ENCODE results near the gene RHOJ.

The RHOJ gene

DNA sequence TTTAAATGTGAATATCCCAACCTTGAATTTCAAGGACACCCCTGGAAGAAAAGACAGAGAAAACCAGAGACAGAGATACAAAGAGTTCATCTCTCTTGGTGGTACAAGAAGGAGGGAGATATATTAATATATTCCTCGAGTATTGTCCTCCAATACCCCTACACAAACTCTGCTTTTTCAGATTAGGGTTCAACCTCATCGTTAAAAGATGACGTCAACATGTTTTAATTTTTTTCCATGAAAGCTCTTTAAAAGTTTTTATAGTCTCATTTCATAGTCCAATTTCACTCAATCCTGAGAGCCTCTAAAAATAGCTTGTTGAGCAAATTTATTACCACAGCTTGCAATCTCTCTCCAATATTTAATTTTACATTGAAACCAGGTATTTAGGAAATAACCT is 19.4 kb downstream of the RHOJ start:
- no peak overlapping the region for H3K4me3 ChIP-seq (ENCODE audit: low read length)
- no peak for TF ChIP-seq ZNF274 (IDR thresholded peaks at IDR 0.05; ENCODE audit: low read depth, low read length)

DNA sequence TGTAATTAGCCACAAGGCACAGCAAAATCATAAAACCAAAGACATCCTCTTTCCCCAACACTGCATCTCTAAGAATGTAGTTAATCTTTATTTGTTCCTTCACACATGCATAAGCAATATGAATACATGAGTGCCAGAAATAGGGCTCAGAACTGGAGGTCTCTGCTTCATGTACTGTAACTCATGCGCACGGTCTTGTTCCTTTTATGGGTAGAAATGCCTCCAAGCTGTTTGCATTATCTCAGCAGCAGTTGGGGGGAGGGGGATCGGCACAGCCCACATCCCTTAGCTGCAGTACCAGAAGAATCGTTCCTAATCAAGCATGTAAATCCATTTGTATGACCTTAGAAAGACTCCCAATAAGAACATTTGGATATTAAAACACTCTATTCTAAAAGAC is 20.0 kb downstream of the RHOJ start:
- no peak for TF ChIP-seq ZNF274 (IDR thresholded peaks at IDR 0.05; ENCODE audit: low read depth, low read length)
- H3K4me3 ChIP-seq (ENCODE audit: low read length) = no peak overlapping the region

DNA sequence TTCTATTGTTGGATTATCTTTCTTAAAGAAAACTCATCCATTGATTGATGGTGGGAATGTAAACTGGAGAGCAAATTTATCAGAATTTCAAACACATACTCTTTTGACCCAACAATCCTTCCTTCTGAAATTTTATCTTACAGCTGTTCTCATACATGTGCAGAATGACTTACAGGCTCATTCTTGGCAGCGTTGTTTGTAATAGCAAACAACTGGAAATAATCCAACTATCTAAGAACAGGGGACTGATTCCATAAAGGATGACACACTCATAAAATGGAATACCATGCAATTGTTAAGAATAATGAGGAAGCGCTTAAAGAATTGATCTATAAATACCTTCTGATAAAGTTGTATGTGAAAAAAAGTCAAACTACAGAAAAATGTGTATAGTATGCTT is 24.0 kb downstream of the RHOJ start:
- TF ChIP-seq ZNF274 (IDR thresholded peaks at IDR 0.05; ENCODE audit: low read depth, low read length) = no peak
- no peak overlapping the region for H3K4me3 ChIP-seq (ENCODE audit: low read length)

DNA sequence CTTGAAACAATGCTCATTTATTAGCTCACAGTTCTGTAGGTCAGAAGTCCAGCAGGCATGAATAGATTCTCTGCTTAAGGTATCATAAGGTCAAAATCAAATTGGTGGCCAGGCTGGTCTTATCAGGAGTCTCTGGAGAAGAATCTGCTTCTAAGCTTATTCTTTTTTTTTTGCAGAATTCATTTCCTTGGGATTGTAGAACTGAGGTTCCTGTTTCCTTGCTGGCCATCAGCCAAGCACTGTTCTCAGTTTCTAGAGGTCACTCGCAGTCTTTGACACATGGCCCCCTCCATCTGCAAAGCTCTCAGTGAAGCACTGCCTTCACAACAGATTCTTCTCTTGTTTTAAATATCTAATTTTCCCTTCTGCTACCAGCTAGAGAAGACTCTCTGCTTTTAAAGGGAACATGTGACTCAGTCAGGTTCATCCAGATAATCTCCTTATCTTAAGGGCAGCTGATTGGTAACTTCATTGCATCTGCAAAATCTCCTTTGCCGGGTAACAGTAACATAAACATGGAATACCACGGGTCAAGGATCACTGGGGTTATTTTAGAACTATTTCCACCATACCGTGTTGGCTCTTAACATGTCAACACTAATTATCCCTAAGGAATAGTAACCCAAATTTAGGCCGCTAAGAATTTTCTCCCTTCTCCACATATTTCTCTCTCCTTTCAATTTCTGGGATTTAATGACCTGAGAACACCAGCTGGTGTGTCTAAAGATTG is 25.3 kb downstream of the RHOJ start:
- no peak overlapping the region for H3K4me3 ChIP-seq (ENCODE audit: low read length)
- TF ChIP-seq ZNF274 (IDR thresholded peaks at IDR 0.05; ENCODE audit: low read depth, low read length) = no peak

DNA sequence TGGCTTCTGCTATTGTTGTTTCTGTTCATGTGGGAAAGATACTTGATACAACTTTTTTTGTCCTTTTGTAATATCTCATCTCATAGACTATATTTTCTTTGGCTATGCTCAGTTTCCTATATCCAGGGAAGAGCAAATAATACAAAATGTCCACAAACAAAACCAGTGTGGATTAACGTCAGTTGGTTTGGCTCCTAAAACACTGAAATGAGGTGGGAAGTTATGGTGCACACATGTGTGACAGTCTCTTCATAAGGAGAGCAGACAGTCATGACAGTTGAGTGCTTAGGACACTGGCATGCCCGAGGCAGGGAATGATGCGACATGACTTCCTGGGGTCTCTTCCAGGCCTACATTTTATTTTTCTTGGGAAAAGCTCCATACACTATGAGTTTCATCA is 27.5 kb downstream of the RHOJ start:
- no peak for TF ChIP-seq ZNF274 (IDR thresholded peaks at IDR 0.05; ENCODE audit: low read depth, low read length)
- H3K4me3 ChIP-seq (ENCODE audit: low read length) = no peak overlapping the region

DNA sequence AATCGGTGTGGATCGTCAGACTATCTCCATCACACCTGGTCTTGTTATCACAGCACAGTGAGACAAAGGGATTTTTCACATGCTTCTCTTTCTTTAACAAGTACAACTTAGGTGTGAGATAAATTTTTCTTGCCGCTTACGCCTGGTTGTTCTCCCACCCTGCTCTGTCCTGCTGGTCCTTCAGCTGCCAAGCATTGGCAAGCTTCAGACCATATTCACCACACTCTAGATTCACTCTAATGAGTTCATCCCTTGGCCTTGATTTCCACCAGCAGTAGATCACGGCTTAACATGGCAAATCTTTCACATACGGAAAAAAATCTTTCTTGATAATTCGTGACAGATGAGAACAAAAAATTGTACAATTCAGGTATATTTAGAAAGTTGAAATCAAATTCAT is 33.5 kb downstream of the RHOJ start:
- H3K4me3 ChIP-seq (ENCODE audit: low read length) = no peak overlapping the region
- TF ChIP-seq ZNF274 (IDR thresholded peaks at IDR 0.05; ENCODE audit: low read depth, low read length) = no peak

DNA sequence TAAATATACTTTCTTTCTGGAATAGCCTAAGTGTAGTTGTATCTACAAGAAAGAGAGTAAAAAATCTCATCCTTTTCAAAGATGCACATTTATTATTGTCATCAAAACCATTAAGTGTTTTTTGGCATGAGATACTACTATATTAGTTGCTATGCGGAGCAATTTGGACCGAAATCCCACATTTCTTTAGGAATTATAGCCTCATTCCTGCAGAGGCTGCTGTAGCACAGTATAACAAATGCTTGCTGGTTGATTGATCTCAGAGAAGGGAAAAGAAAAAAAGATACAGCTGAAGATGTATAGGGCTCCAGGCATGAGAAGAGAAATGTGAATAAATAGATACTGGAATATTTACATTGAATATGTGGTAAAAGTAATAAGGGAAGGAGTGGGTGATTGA is 36.0 kb downstream of the RHOJ start:
- TF ChIP-seq ZNF274 (IDR thresholded peaks at IDR 0.05; ENCODE audit: low read depth, low read length) = no peak
- H3K4me3 ChIP-seq (ENCODE audit: low read length) = no peak overlapping the region

DNA sequence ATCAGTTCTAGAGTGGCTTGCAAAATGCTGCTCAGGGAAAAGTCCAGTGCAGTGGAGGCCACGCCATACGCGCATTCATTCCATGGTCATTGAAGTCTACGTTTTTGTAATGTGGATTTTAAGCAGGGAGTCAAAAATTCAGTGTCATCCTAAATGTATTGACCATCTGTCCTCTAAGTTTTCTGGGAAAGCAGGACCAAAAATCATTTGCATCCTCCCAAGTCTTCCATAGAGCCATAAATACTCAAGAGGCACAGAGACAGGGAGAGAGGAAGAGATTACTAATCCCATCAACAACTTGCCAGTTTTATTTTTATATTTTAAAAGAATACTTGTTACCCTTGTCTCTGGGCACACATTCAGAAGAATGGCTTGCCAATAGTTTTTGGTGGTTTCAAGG is 36.9 kb downstream of the RHOJ start:
- no peak for TF ChIP-seq ZNF274 (IDR thresholded peaks at IDR 0.05; ENCODE audit: low read depth, low read length)
- no peak overlapping the region for H3K4me3 ChIP-seq (ENCODE audit: low read length)

DNA sequence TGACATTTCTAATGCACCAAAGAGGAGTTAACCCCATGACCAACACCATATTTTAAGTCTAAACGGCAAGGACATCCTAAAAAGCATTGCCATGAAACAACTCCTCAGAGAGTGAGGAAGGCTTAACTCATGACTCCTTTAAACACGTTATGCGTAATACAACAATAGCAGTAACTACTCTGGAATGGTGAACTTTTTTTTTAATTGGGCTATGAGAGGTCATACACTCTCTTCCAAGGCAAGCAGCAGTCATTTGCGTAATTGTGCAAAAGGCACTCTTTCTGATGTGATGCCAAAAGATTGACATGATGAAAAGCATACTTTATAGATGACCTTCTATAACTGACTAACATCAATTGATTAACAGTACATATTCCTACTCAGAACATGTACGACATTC is 39.4 kb downstream of the RHOJ start:
- no peak for TF ChIP-seq ZNF274 (IDR thresholded peaks at IDR 0.05; ENCODE audit: low read depth, low read length)
- H3K4me3 ChIP-seq (ENCODE audit: low read length) = no peak overlapping the region

DNA sequence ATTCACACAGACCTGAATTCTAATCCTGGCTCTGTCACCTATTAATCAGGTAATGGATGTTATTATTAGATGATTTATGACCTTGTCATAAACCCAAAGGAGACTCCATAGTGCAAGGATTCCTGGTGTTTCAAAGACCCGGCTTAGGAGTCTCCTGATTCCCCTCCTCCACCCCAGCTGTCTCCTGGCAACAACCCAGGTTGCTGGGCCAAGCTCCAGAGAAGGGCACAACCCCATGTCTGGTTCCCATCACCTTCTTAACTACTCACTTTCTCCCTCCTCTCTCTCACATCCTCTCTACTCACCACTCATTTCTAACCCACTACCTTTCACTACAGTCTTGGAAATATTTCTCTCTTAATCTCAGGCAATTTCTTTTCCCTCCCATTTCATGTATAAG is 41.6 kb downstream of the RHOJ start:
- TF ChIP-seq ZNF274 (IDR thresholded peaks at IDR 0.05; ENCODE audit: low read depth, low read length) = no peak
- H3K4me3 ChIP-seq (ENCODE audit: low read length) = no peak overlapping the region

DNA sequence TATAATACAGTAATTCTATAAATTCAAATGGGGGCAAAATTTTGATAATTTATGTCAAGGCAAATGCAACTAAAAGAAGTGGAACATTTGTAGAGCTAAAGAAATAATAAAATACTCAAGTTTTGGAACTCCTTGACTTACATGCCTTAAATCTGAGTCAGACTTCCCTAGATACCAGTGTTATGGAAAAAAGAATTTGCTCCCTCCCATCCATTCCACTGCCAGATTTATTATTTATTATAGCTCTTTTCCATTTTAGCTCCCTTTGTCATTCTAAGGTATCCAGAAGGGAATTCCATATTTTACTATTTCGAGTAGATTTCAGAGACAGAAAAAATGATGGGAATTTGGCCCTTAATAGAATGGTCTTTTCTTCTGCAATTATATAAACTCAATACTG is 44.0 kb downstream of the RHOJ start:
- no peak overlapping the region for H3K4me3 ChIP-seq (ENCODE audit: low read length)
- TF ChIP-seq ZNF274 (IDR thresholded peaks at IDR 0.05; ENCODE audit: low read depth, low read length) = no peak

DNA sequence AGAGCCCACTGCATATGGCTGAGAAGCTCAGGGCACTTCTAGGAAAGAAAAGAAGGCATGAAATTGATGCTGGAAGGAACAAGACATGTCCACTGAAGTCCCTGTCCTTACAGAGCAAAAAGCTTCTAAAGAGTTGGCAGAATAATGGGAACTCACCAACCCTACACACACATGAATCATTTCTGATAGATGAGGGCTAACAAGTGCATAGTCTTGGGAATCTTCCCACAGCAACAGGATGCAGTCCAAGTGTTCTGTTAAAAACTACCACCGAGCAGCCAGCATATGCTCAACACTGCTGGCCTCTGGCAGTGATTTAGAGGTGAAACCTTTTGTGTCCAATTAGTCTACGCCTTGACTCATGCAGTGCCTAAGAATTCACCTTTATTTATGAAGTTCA is 44.8 kb downstream of the RHOJ start:
- TF ChIP-seq ZNF274 (IDR thresholded peaks at IDR 0.05; ENCODE audit: low read depth, low read length) = no peak
- H3K4me3 ChIP-seq (ENCODE audit: low read length) = no peak overlapping the region

DNA sequence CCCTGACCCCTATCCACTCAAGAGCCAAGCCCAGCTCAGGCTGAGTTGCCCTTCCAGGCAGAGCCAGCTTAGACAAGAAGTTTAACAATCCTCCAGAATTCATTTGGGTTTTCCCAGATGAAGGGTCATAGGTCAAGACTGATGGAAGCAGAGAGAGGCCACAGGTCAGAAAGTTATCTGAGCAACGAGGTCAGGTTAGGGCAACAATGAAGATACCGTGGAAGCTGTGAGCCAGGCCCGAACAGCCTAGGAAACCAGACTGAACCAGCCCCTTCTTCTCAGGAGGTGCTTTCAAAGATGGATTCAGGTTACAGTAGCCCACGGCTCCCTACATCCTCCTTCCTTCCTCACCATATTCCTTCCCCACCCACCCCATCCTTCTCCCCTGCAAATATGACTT is 53.1 kb downstream of the RHOJ start:
- TF ChIP-seq ZNF274 (IDR thresholded peaks at IDR 0.05; ENCODE audit: low read depth, low read length) = no peak
- H3K4me3 ChIP-seq (ENCODE audit: low read length) = no peak overlapping the region

DNA sequence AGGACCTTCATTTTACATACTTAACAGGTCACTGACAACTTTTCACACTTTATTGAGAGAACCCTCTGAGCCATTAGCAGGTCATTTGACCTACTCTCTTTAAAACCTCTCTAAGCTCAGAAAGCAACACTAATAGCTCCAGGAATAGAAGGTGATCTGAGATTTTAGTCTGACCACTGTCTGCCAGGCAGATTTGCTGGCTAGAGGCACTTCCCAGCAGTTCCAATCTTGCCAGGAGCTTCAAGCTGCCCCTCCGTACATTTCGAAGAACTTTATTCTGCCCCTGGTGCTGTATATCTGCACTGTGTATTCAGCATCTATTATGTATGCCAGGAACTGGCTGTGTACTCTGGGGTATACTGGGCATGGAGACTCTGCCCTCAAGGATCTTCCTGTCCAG is 58.2 kb downstream of the RHOJ start:
- no peak for TF ChIP-seq ZNF274 (IDR thresholded peaks at IDR 0.05; ENCODE audit: low read depth, low read length)
- no peak overlapping the region for H3K4me3 ChIP-seq (ENCODE audit: low read length)

DNA sequence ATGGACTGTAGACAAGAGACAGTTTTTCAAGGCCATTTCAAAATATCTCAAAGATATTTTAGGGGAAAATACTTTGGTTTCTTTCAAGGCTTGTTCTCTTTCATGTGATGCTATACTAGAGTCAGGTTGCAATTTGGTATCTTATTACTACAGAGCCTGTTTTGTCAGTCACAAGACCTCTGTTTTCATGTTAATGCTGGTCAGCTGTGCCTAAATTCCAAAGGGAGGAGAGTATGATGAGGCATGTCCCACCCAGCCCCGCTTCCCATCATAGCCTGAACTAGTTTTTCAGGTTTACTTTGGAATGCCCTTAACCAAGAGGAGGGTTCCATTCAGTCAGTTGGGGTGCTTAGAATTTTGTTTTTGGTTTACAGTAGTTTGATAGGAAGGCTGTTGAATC is 61.9 kb downstream of the RHOJ start:
- no peak for TF ChIP-seq ZNF274 (IDR thresholded peaks at IDR 0.05; ENCODE audit: low read depth, low read length)
- no peak overlapping the region for H3K4me3 ChIP-seq (ENCODE audit: low read length)

DNA sequence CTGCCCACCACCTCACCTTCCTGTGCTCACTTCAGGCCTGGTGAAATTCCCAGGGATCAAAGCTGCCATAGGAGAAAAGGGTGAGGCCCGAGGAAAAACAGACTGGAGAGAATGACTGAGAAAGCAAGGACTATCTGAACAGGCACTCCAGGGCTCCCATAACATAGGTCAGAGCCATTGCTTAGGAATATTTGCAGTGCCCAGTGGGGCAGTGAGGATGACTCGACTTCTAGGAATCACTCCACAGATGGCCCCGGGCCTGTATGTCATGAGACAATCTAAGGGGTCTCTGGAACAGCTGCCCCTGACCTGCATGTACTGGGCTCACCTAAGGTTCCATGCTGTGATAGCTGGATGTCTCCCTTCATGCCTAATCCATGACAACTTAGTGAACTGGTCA is 62.9 kb downstream of the RHOJ start:
- no peak for TF ChIP-seq ZNF274 (IDR thresholded peaks at IDR 0.05; ENCODE audit: low read depth, low read length)
- no peak overlapping the region for H3K4me3 ChIP-seq (ENCODE audit: low read length)
